Measurements from ENCODE around the gene UNC119B. TPM values are rescaled to one million over a fixed set of nuclear protein-coding genes. Genes with fewer than 3 reads are reported as not detected.

UNC119B gene
- total RNA-seq, 1 experiment from 2014 or later, result 51.5 TPM

GRCh38 chr12:120661432-120661831 lies 48.8 kb upstream of the UNC119B start:
- Histone ChIP-seq H3K4ac (ENCODE audit: low read depth, low read length) (no peak overlapping the region), H4K5ac (ENCODE audit: insufficient read length, low read depth, low read length) (no peak overlapping the region), H2BK12ac (ENCODE audit: insufficient read length, low read depth, low read length) (no peak overlapping the region), H4K20me1 (ENCODE audit: control insufficient read depth, insufficient read depth, insufficient read length) (no peaks in the 10 kb centered on the region), H2BK5ac (ENCODE audit: insufficient read length, low read length) (no peak overlapping the region), H3K4me2 (ENCODE audit: insufficient read depth, insufficient read length, low read length) (no peak overlapping the region), H2AFZ (ENCODE audit: low read length) (no peak overlapping the region), H3K9ac (ENCODE audit: extremely low read depth, insufficient read length, low read length) (no peak overlapping the region), H3K27ac (ENCODE audit: insufficient read length, low read depth, low read length) (no peak overlapping the region), H4K91ac (ENCODE audit: insufficient read length, low read depth, low read length) (no peak overlapping the region), H3T11ph (ENCODE audit: low read length) (no peak overlapping the region), H3K23ac (ENCODE audit: insufficient read length, low read depth, low read length) (no peak overlapping the region), H3K9me3 (ENCODE audit: control insufficient read depth, low read depth, low read length) (no peaks in the 10 kb centered on the region), H3K79me2 (ENCODE audit: insufficient read depth, low read length) (no peaks in the 10 kb centered on the region), H3K56ac (ENCODE audit: insufficient read length, low read depth, low read length) (no peak overlapping the region), H2AK5ac (ENCODE audit: insufficient read length, low read length) (no peak overlapping the region), H3K14ac (ENCODE audit: insufficient read depth, low read length) (no peak overlapping the region), H3K18ac (ENCODE audit: insufficient read length, low read depth, low read length) (no peak overlapping the region), H2BK15ac (ENCODE audit: low read depth, low read length) (no peak overlapping the region), H3K23me2 (ENCODE audit: insufficient read length, low read depth, low read length, poor library complexity, severe bottlenecking) (no peaks in the 10 kb centered on the region), H2BK120ac (ENCODE audit: low read depth, low read length, poor library complexity, severe bottlenecking) (no peak overlapping the region), H2BK20ac (ENCODE audit: low read depth, low read length, poor library complexity, severe bottlenecking) (no peak overlapping the region), H3K79me1 (ENCODE audit: insufficient read depth, low read depth, low read length, poor library complexity, severe bottlenecking) (no peaks in the 10 kb centered on the region), H4K8ac (replicated peaks; ENCODE audit: insufficient read length, low read depth, low read length) (no peak overlapping the region), H3K27me3 (ENCODE audit: insufficient read depth, low read length) (no peaks in the 10 kb centered on the region), H3K4me1 (ENCODE audit: insufficient read depth, low read length) (no peaks in the 10 kb centered on the region)
- Mint-ChIP-seq H3K27ac (no peak overlapping the region), H3K4me1 (peaks cover 5% of the 10 kb centered on the region in 2 experiments), H3K9me3 (no peaks in the 10 kb centered on the region), H3K36me3 (ENCODE audit: insufficient read depth in 1 of 3, low read depth in 3 of 3) (no peaks in the 10 kb centered on the region; a peak in 1 of 7 replicates), H3K27me3 (ENCODE audit: low read depth) (no peaks in the 10 kb centered on the region; the same call in 1 of the 2 replicates), H3K4me3 (no peak overlapping the region)
- no peak for TF ChIP-seq CTCF (conservative IDR thresholded peaks at IDR 0.05)
- WGBS (ENCODE audit: extremely low coverage, insufficient read length, low lambda C conversion rate), result 100% methylated on average over 2 of the region's 2 CpGs
- no peak for DNase-seq
